K562 (cell line): ENCODE data around the gene APP.

ENCODE experiments used
- ADNP ChIP-seq: fragments of 200-800 bp; sonication (Bioruptor generic); IDR thresholded peaks from 2 replicates; pipeline ENCODE4 v1.6.1; 2016; ENCODE audit warnings: missing genetic modification characterization, missing compliant biosample characterization
- CTBP1 ChIP-seq: fragments of 450-650 bp; IDR thresholded peaks from 2 replicates; pipeline ENCODE4 v1.6.1; 2016; ENCODE audit warnings: borderline replicate concordance
- ERF ChIP-seq: fragments of 450-650 bp; formaldehyde crosslinking; IDR thresholded peaks from 2 replicates; pipeline ENCODE4 v1.4.0; 2020; ENCODE audit warnings: mild to moderate bottlenecking, mixed read lengths
- EZH2 ChIP-seq: IDR thresholded peaks from 2 replicates; pipeline ENCODE4 v1.6.1; 2012; ENCODE audit warnings: low read depth, mild to moderate bottlenecking, inconsistent platforms, low read length, borderline replicate concordance
- POLR2AphosphoS5 ChIP-seq: IDR thresholded peaks from 2 replicates; pipeline ENCODE4 v1.6.1; 2011; ENCODE audit warnings: mild to moderate bottlenecking, low read depth, low read length, moderate library complexity; ENCODE audit not compliant: control insufficient read depth, insufficient read depth
- PREB ChIP-seq: sonication (generic); formaldehyde crosslinking; IDR thresholded peaks from 2 replicates; pipeline ENCODE4 v1.8.1; 2023; ENCODE audit warnings: mild to moderate bottlenecking, missing genetic modification reagents
- RAD51 ChIP-seq: fragments of 450-650 bp; IDR thresholded peaks from 2 replicates; pipeline ENCODE4 v1.7.1; 2016; ENCODE audit warnings: low read depth, mild to moderate bottlenecking, borderline replicate concordance
- ZNF175 ChIP-seq: fragments of 200-800 bp; sonication (Bioruptor generic); IDR thresholded peaks from 2 replicates; pipeline ENCODE4 v1.6.1; 2016; ENCODE audit warnings: low read depth, mild to moderate bottlenecking, missing genetic modification characterization, missing compliant biosample characterization
- ZNF274 ChIP-seq: IDR thresholded peaks from 2 replicates; pipeline ENCODE4 v1.6.1; 2011; ENCODE audit warnings: low read depth, mild to moderate bottlenecking, low read length, moderate library complexity, borderline replicate concordance
- ZNF639 ChIP-seq, 2 experiments: fragments of 200-800 bp in 1 of 2; sonication (Bioruptor generic) in 1 of 2; sonication (generic) in 1 of 2; formaldehyde crosslinking in 1 of 2; IDR thresholded peaks in 1 of 2; conservative IDR thresholded peaks in 1 of 2; 2 replicates each; pipeline versions ENCODE4 v1.5.0 to v1.6.1; 2016 to 2020; ENCODE audit warnings: missing compliant biosample characterization in 1 of 2, missing genetic modification characterization in 1 of 2, missing genetic modification reagents in 1 of 2

- TF ChIP-seq ZNF639 (CRISPR knock-in tag; conservative IDR thresholded peaks at IDR 0.05 in 1 of 2, IDR thresholded peaks at IDR 0.05 in 1 of 2): no peak
- TF ChIP-seq RAD51: no peak
- TF ChIP-seq ZNF274: no peak
- no peak for TF ChIP-seq CTBP1
- no peak for TF ChIP-seq ADNP (tag)
- no peak for TF ChIP-seq EZH2
- TF ChIP-seq POLR2AphosphoS5: no peak
- TF ChIP-seq PREB (CRISPR knock-in tag): no peak
- no peak for TF ChIP-seq ERF
- no peak for TF ChIP-seq ZNF175 (CRISPR knock-in tag)
Measured at GRCh38 chr21:26171258-26172100, 909 bp upstream of the APP start.
